HG03135 (cell line): Measurements from ENCODE around the gene WNK2.
"Not testable (repeated sequence)": the region's sequence is repeated elsewhere in the genome, so short reads cannot be mapped to it uniquely, and the experiment has no call there.

Experiments
- ATAC-seq: cut with Tn5 transposase; IDR thresholded peaks from one replicate; pipeline ENCODE4 v1.9.1; 2021; ENCODE audit warnings: mild to moderate bottlenecking, moderate library complexity; ENCODE audit not compliant: unreplicated experiment

Gene WNK2

GRCh38 chr9:93233033-93233432 lies 49.1 kb downstream of the WNK2 start:
- ATAC-seq: no peak

GRCh38 chr9:93234600-93234999 lies 50.7 kb downstream of the WNK2 start:
- no peak for ATAC-seq

- ATAC-seq: no peak
Observed at GRCh38 chr9:93235300-93235960, 51.5 kb downstream of the WNK2 start.

GRCh38 chr9:93236541-93237206 lies 52.7 kb downstream of the WNK2 start:
- no peak for ATAC-seq

- no peak for ATAC-seq
Observed at GRCh38 chr9:93237540-93237939, 53.6 kb downstream of the WNK2 start.

- no peak for ATAC-seq
Observed at GRCh38 chr9:93238953-93239925, 55.3 kb downstream of the WNK2 start.

- no peak for ATAC-seq
Observed at GRCh38 chr9:93240891-93241334, 57.0 kb downstream of the WNK2 start.

- no peak for ATAC-seq
Observed at GRCh38 chr9:93243112-93243511, 59.2 kb downstream of the WNK2 start.

GRCh38 chr9:93244101-93244500 lies 60.2 kb downstream of the WNK2 start:
- ATAC-seq: no peak

- no peak for ATAC-seq
Observed at GRCh38 chr9:93244510-93245436, 60.8 kb downstream of the WNK2 start.

- ATAC-seq: no peak
Observed at GRCh38 chr9:93245437-93245970, 61.6 kb downstream of the WNK2 start.

- no peak for ATAC-seq
Observed at GRCh38 chr9:93246111-93246510, 62.2 kb downstream of the WNK2 start.

- no peak for ATAC-seq
Observed at GRCh38 chr9:93246526-93246925, 62.6 kb downstream of the WNK2 start.

- no peak for ATAC-seq
Observed at GRCh38 chr9:93247099-93247865, 63.3 kb downstream of the WNK2 start.

GRCh38 chr9:93247892-93248291 lies 64.0 kb downstream of the WNK2 start:
- no peak for ATAC-seq

- no peak for ATAC-seq
Observed at GRCh38 chr9:93248386-93249040, 64.6 kb downstream of the WNK2 start.

- no peak for ATAC-seq
Observed at GRCh38 chr9:93250185-93250584, 66.2 kb downstream of the WNK2 start.

GRCh38 chr9:93251309-93251708 lies 67.4 kb downstream of the WNK2 start:
- ATAC-seq: not testable (repeated sequence)
